HepG2 (cell line): ENCODE data around the gene FAF1. TPM values are rescaled to one million over a fixed set of nuclear protein-coding genes. Genes with fewer than 3 reads are reported as not detected.

Source experiments
- CENPX ChIP-seq: sonication (generic); formaldehyde crosslinking; IDR thresholded peaks from 2 replicates; pipeline ENCODE4 v1.9.0; 2021; ENCODE audit warnings: mild to moderate bottlenecking, missing genetic modification reagents, moderate library complexity
- EZH2 ChIP-seq: conservative IDR thresholded peaks from 2 replicates; pipeline ENCODE4 v1.6.1; 2012; ENCODE audit warnings: mild to moderate bottlenecking, low read depth, low read length, moderate library complexity
- HDAC1 ChIP-seq: sonication (generic); formaldehyde crosslinking; IDR thresholded peaks from 2 replicates; pipeline ENCODE4 v1.5.1; 2020; ENCODE audit warnings: mild to moderate bottlenecking, missing genetic modification reagents
- MTF2 ChIP-seq: sonication (generic); formaldehyde crosslinking; IDR thresholded peaks from 2 replicates; pipeline ENCODE4 v1.5.0; 2020; ENCODE audit warnings: missing genetic modification reagents, borderline replicate concordance
- PHF8 ChIP-seq: sonication (generic); formaldehyde crosslinking; IDR thresholded peaks from 2 replicates; pipeline ENCODE4 v1.5.0; 2020; ENCODE audit warnings: missing genetic modification reagents
- RXRA ChIP-seq: sonication (generic); formaldehyde crosslinking; IDR thresholded peaks from 2 replicates; pipeline ENCODE4 v1.5.1; 2020; ENCODE audit warnings: missing genetic modification reagents
- ZFX ChIP-seq: sonication (generic); formaldehyde crosslinking; IDR thresholded peaks from 2 replicates; pipeline ENCODE4 v1.4.0; 2020; ENCODE audit warnings: mild to moderate bottlenecking, low read depth, missing genetic modification reagents, moderate library complexity
- ZKSCAN1 ChIP-seq: fragments of 150-350 bp; IDR thresholded peaks from 2 replicates; pipeline ENCODE4 v1.6.1; 2014; ENCODE audit warnings: low read length
- ZNF547 ChIP-seq: sonication (generic); formaldehyde crosslinking; IDR thresholded peaks from 2 replicates; pipeline ENCODE4 v1.5.1; 2020; ENCODE audit warnings: mild to moderate bottlenecking, missing genetic modification reagents
- ZNF777 ChIP-seq: sonication (generic); formaldehyde crosslinking; IDR thresholded peaks from 2 replicates; pipeline ENCODE4 v1.4.0; 2020; ENCODE audit warnings: missing genetic modification reagents
- polyA plus RNA-seq, 8 experiments: library from polyadenylated mRNA; depleted of rRNA in 3 of 8; stranded (reverse) in 7 of 8; unstranded in 1 of 8; fragments of >200 nt; fragmentation: Illumina TruSeq in 4 of 8; extraction: Trizol in 4 of 8; gene quantifications; 2 replicates each; pipeline versions ENCODE4 v1.2.1 to v1.2.3, GENCODE V29; 2011 to 2016; ENCODE audit warnings: low read depth in 4 of 8, missing spikeins in 1 of 8, mixed read lengths in 1 of 8; ENCODE audit not compliant: insufficient read depth in 1 of 8
- total RNA-seq, 5 experiments: library from RNA; depleted of rRNA; stranded (reverse); fragments of >200 nt; fragmentation: Illumina TruSeq; extraction: Trizol; gene quantifications; 2 replicates each; pipeline ENCODE4 v1.2.3, GENCODE V29; 2016; ENCODE audit warnings: low read depth in 1 of 5
- TF ChIP-seq, protein P1 (sequence below): sonication (generic); formaldehyde crosslinking; IDR thresholded peaks from 2 replicates; pipeline ENCODE4 v1.4.0; 2020; ENCODE audit warnings: missing genetic modification reagents
- TF ChIP-seq, protein P2 (sequence below): sonication (generic); formaldehyde crosslinking; IDR thresholded peaks from 2 replicates; pipeline ENCODE4 v1.5.1; 2020; ENCODE audit warnings: mild to moderate bottlenecking, missing genetic modification reagents, moderate library complexity

Gene FAF1
- total and polyA plus RNA-seq, 2 of the 13 experiments (the other 11 are each of a cell fraction or from before 2014, with no cell fraction given): 19.4 to 63.3 TPM

DNA sequence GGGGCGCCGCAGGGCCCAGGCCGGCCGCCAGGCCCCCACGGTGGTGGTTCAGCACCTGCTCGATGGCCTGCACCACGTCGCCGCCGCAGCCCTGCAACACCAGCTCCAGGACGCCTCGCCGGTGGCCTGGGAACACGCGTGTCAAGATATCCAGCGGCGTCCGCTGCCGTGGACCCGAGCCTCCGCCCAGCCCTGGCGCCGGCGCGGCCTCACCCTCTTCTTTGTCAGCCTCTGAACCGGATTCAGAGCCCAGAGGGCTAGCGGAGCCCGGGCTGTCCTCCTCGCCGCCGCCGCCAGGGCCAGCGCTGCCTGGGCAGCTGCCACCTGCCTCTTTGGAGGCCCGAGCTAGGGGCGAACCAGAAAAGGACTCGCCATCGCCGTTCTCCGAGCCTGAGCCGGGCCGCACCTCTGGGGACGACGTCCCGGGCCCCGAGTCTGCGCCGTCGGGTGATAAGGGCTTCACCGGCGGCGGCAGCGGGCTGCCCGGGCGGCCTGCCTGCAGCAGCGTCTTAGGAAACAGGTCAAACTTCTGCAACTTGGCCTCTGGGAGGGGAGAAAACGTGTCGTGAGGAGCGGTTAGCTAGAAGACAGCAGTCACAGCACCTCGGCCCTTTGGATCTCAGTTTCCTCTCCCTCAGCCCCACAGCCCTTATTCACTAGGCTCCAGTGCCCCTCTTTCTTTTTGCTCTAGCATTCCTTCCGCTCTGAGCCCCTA, 540.7 kb downstream of the FAF1 start (continued):
- TF ChIP-seq HDAC1 (0 out of 2 replicates have a peak, but pooled peaks have one; percentile 26), ZNF547 (0 out of 2 replicates have a peak, but pooled peaks have one; percentile 19), ZKSCAN1 (no peak), RXRA (CRISPR knock-in tag) (peak; percentile 20; the same call in 1 of the 2 replicates), ZNF777 (CRISPR knock-in tag) (peak; percentile 93), MTF2 (CRISPR knock-in tag) (0 out of 2 replicates have a peak, but pooled peaks have one; percentile 66), EZH2 (peak; percentile 54; the same call in 1 of the 2 replicates), ZFX (CRISPR knock-in tag) (peak; percentile 18), CENPX (CRISPR knock-in tag) (no peak), PHF8 (CRISPR knock-in tag) (peak; percentile 12; the same call in 1 of the 2 replicates)
- TF ChIP-seq, protein P1, sequence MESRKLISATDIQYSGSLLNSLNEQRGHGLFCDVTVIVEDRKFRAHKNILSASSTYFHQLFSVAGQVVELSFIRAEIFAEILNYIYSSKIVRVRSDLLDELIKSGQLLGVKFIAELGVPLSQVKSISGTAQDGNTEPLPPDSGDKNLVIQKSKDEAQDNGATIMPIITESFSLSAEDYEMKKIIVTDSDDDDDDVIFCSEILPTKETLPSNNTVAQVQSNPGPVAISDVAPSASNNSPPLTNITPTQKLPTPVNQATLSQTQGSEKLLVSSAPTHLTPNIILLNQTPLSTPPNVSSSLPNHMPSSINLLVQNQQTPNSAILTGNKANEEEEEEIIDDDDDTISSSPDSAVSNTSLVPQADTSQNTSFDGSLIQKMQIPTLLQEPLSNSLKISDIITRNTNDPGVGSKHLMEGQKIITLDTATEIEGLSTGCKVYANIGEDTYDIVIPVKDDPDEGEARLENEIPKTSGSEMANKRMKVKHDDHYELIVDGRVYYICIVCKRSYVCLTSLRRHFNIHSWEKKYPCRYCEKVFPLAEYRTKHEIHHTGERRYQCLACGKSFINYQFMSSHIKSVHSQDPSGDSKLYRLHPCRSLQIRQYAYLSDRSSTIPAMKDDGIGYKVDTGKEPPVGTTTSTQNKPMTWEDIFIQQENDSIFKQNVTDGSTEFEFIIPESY (CRISPR knock-in tag): peak; percentile 55; the same call in 1 of the 2 replicates
- TF ChIP-seq, protein P2, sequence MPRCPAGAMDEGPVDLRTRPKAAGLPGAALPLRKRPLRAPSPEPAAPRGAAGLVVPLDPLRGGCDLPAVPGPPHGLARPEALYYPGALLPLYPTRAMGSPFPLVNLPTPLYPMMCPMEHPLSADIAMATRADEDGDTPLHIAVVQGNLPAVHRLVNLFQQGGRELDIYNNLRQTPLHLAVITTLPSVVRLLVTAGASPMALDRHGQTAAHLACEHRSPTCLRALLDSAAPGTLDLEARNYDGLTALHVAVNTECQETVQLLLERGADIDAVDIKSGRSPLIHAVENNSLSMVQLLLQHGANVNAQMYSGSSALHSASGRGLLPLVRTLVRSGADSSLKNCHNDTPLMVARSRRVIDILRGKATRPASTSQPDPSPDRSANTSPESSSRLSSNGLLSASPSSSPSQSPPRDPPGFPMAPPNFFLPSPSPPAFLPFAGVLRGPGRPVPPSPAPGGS: 0 out of 2 replicates have a peak, but pooled peaks have one; percentile 46
